HepG2 (cell line): Measurements from ENCODE around the gene CMYA5. TPM values are rescaled to one million over a fixed set of nuclear protein-coding genes. Genes with fewer than 3 reads are reported as not detected.

Experiments used
- CCAR2 ChIP-seq: fragments of 200-400 bp; formaldehyde crosslinking; optimal IDR thresholded peaks from 2 replicates; pipeline ENCODE3; 2018; ENCODE audit warnings: low read depth, mild to moderate bottlenecking, low read length, moderate library complexity
- CREB1 ChIP-seq, 2 experiments: fragments of 450-650 bp in 1 of 2; IDR thresholded peaks; 2 replicates each; pipeline ENCODE4 v1.6.1; 2016 to 2017; ENCODE audit warnings: control low read depth in 1 of 2, mild to moderate bottlenecking in 1 of 2, missing compliant biosample characterization in 1 of 2, missing genetic modification characterization in 1 of 2
- EEA1 ChIP-seq: sonication (generic); formaldehyde crosslinking; IDR thresholded peaks from 2 replicates; pipeline ENCODE4 v1.5.1; 2020; ENCODE audit warnings: mild to moderate bottlenecking, missing genetic modification reagents, borderline replicate concordance
- HDAC2 ChIP-seq: sonication (generic); formaldehyde crosslinking; IDR thresholded peaks from 2 replicates; pipeline ENCODE4 v1.4.0; 2020; ENCODE audit warnings: missing genetic modification reagents
- ZSCAN12 ChIP-seq: sonication (generic); formaldehyde crosslinking; IDR thresholded peaks from 2 replicates; pipeline ENCODE4 v1.9.0; 2021; ENCODE audit warnings: mild to moderate bottlenecking, missing genetic modification reagents
- polyA plus RNA-seq, 8 experiments: library from polyadenylated mRNA; depleted of rRNA in 3 of 8; stranded (reverse) in 7 of 8; unstranded in 1 of 8; fragments of >200 nt; fragmentation: Illumina TruSeq in 4 of 8; extraction: Trizol in 4 of 8; gene quantifications; 2 replicates each; pipeline versions ENCODE4 v1.2.1 to v1.2.3, GENCODE V29; 2011 to 2016; ENCODE audit warnings: low read depth in 4 of 8, missing spikeins in 1 of 8, mixed read lengths in 1 of 8; ENCODE audit not compliant: insufficient read depth in 1 of 8
- total RNA-seq, 5 experiments: library from RNA; depleted of rRNA; stranded (reverse); fragments of >200 nt; fragmentation: Illumina TruSeq; extraction: Trizol; gene quantifications; 2 replicates each; pipeline ENCODE4 v1.2.3, GENCODE V29; 2016; ENCODE audit warnings: low read depth in 1 of 5
- TF ChIP-seq, protein P1 (sequence below): sonication (generic); formaldehyde crosslinking; IDR thresholded peaks from 2 replicates; pipeline ENCODE4 v1.5.1; 2020; ENCODE audit warnings: mild to moderate bottlenecking, missing genetic modification reagents, moderate library complexity
- TF ChIP-seq, protein P2 (sequence below): sonication (generic); formaldehyde crosslinking; IDR thresholded peaks from 2 replicates; pipeline ENCODE4 v1.4.0; 2020; ENCODE audit warnings: missing genetic modification reagents, borderline replicate concordance
- TF ChIP-seq, protein P3 (sequence below): IDR thresholded peaks from 2 replicates; pipeline ENCODE4 v1.6.1; 2016
- TF ChIP-seq, protein P4 (sequence below): sonication (generic); formaldehyde crosslinking; IDR thresholded peaks from 2 replicates; pipeline ENCODE4 v1.5.1; 2020; ENCODE audit warnings: missing genetic modification reagents, mild to moderate bottlenecking, borderline replicate concordance

Gene CMYA5
- total and polyA plus RNA-seq, 2 of the 13 experiments (the other 11 are each of a cell fraction or from before 2014, with no cell fraction given) = 0.13 to 0.51 TPM

DNA sequence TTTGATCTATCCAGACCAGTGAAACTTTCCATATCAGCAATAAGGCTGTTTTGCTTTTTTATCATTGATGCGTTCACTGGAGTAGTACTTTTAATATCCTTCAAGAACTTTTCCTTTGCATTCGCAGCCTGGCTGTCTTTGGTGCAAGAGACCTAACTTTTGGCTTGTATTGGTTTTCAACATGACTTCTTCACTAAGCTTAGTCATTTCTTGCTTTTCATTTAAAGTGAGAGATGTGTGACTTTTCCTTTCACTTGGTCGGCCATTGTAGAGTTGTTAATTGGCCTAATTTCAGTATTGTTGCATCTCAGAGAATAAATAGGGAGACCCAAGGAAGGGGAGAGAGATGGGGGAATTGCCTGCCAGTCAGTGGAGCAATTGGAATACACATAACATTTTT lies 26.4 kb upstream of the CMYA5 start (continued):
- TF ChIP-seq, protein P1, sequence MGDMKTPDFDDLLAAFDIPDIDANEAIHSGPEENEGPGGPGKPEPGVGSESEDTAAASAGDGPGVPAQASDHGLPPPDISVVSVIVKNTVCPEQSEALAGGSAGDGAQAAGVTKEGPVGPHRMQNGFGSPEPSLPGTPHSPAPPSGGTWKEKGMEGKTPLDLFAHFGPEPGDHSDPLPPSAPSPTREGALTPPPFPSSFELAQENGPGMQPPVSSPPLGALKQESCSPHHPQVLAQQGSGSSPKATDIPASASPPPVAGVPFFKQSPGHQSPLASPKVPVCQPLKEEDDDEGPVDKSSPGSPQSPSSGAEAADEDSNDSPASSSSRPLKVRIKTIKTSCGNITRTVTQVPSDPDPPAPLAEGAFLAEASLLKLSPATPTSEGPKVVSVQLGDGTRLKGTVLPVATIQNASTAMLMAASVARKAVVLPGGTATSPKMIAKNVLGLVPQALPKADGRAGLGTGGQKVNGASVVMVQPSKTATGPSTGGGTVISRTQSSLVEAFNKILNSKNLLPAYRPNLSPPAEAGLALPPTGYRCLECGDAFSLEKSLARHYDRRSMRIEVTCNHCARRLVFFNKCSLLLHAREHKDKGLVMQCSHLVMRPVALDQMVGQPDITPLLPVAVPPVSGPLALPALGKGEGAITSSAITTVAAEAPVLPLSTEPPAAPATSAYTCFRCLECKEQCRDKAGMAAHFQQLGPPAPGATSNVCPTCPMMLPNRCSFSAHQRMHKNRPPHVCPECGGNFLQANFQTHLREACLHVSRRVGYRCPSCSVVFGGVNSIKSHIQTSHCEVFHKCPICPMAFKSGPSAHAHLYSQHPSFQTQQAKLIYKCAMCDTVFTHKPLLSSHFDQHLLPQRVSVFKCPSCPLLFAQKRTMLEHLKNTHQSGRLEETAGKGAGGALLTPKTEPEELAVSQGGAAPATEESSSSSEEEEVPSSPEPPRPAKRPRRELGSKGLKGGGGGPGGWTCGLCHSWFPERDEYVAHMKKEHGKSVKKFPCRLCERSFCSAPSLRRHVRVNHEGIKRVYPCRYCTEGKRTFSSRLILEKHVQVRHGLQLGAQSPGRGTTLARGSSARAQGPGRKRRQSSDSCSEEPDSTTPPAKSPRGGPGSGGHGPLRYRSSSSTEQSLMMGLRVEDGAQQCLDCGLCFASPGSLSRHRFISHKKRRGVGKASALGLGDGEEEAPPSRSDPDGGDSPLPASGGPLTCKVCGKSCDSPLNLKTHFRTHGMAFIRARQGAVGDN = no peak
- TF ChIP-seq EEA1 (CRISPR knock-in tag) (no peak), ZSCAN12 (no peak), CCAR2 (no peak), HDAC2 (CRISPR knock-in tag) (no peak), CREB1 (IDR thresholded peaks at IDR 0.05) (no peak), CREB1 (CRISPR knock-in tag; IDR thresholded peaks at IDR 0.05) (no peak)
- TF ChIP-seq, protein P2, sequence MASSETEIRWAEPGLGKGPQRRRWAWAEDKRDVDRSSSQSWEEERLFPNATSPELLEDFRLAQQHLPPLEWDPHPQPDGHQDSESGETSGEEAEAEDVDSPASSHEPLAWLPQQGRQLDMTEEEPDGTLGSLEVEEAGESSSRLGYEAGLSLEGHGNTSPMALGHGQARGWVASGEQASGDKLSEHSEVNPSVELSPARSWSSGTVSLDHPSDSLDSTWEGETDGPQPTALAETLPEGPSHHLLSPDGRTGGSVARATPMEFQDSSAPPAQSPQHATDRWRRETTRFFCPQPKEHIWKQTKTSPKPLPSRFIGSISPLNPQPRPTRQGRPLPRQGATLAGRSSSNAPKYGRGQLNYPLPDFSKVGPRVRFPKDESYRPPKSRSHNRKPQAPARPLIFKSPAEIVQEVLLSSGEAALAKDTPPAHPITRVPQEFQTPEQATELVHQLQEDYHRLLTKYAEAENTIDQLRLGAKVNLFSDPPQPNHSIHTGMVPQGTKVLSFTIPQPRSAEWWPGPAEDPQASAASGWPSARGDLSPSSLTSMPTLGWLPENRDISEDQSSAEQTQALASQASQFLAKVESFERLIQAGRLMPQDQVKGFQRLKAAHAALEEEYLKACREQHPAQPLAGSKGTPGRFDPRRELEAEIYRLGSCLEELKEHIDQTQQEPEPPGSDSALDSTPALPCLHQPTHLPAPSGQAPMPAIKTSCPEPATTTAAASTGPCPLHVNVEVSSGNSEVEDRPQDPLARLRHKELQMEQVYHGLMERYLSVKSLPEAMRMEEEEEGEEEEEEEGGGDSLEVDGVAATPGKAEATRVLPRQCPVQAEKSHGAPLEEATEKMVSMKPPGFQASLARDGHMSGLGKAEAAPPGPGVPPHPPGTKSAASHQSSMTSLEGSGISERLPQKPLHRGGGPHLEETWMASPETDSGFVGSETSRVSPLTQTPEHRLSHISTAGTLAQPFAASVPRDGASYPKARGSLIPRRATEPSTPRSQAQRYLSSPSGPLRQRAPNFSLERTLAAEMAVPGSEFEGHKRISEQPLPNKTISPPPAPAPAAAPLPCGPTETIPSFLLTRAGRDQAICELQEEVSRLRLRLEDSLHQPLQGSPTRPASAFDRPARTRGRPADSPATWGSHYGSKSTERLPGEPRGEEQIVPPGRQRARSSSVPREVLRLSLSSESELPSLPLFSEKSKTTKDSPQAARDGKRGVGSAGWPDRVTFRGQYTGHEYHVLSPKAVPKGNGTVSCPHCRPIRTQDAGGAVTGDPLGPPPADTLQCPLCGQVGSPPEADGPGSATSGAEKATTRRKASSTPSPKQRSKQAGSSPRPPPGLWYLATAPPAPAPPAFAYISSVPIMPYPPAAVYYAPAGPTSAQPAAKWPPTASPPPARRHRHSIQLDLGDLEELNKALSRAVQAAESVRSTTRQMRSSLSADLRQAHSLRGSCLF = no peak
- TF ChIP-seq, protein P3, sequence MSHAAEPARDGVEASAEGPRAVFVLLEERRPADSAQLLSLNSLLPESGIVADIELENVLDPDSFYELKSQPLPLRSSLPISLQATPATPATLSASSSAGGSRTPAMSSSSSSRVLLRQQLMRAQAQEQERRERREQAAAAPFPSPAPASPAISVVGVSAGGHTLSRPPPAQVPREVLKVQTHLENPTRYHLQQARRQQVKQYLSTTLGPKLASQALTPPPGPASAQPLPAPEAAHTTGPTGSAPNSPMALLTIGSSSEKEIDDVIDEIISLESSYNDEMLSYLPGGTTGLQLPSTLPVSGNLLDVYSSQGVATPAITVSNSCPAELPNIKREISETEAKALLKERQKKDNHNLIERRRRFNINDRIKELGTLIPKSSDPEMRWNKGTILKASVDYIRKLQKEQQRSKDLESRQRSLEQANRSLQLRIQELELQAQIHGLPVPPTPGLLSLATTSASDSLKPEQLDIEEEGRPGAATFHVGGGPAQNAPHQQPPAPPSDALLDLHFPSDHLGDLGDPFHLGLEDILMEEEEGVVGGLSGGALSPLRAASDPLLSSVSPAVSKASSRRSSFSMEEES (CRISPR knock-in tag) = no peak
- TF ChIP-seq, protein P4, sequence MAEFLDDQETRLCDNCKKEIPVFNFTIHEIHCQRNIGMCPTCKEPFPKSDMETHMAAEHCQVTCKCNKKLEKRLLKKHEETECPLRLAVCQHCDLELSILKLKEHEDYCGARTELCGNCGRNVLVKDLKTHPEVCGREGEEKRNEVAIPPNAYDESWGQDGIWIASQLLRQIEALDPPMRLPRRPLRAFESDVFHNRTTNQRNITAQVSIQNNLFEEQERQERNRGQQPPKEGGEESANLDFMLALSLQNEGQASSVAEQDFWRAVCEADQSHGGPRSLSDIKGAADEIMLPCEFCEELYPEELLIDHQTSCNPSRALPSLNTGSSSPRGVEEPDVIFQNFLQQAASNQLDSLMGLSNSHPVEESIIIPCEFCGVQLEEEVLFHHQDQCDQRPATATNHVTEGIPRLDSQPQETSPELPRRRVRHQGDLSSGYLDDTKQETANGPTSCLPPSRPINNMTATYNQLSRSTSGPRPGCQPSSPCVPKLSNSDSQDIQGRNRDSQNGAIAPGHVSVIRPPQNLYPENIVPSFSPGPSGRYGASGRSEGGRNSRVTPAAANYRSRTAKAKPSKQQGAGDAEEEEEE (CRISPR knock-in tag) = no peak
- TF ChIP-seq, all 625 proteins: peak for 0
